Liver (tissue), 9 donors: ENCODE results near the gene CYCS. TPM values are rescaled to one million over a fixed set of nuclear protein-coding genes. Genes with fewer than 3 reads are reported as not detected.

Source experiments
- DNase-seq: peaks from one replicate; pipeline ENCODE4 v3.0.0-alpha.2; 2017; ENCODE audit warnings: low spot score
- H3K27ac ChIP-seq, 2 donors: one replicate each; pipeline ENCODE4 v1.7.0; 2013; ENCODE audit warnings: inconsistent platforms in 2 of 2, low read length in 2 of 2, control low read depth in 1 of 2, low read depth in 1 of 2, mild to moderate bottlenecking in 1 of 2
- H3K27me3 ChIP-seq, 4 donors: one replicate each; pipeline versions ENCODE4 v1.6.1 to v1.7.0; 2013; ENCODE audit warnings: low read length in 3 of 4, inconsistent platforms in 1 of 4, mild to moderate bottlenecking in 1 of 4, moderate library complexity in 1 of 4; ENCODE audit not compliant: control insufficient read depth in 4 of 4, insufficient read depth in 4 of 4
- H3K36me3 ChIP-seq, 4 donors: one replicate each; pipeline versions ENCODE4 v1.6.1 to v1.7.0; 2013; ENCODE audit warnings: low read length in 3 of 4, mild to moderate bottlenecking in 3 of 4, low read depth in 1 of 4, moderate library complexity in 1 of 4; ENCODE audit not compliant: control insufficient read depth in 4 of 4, insufficient read depth in 3 of 4
- H3K4me1 ChIP-seq, 4 donors: one replicate each; pipeline versions ENCODE4 v1.6.1 to v1.7.0; 2013; ENCODE audit warnings: low read length in 3 of 4, mild to moderate bottlenecking in 3 of 4, moderate library complexity in 1 of 4; ENCODE audit not compliant: control insufficient read depth in 4 of 4, insufficient read depth in 4 of 4
- H3K4me3 ChIP-seq, 3 donors: one replicate each; pipeline versions ENCODE4 v1.6.1 to v1.7.0; 2013; ENCODE audit warnings: low read length in 3 of 3, control low read depth in 1 of 3, low read depth in 1 of 3, mild to moderate bottlenecking in 1 of 3
- H3K9ac ChIP-seq, 2 donors: one replicate each; pipeline ENCODE4 v1.7.0; 2013; ENCODE audit warnings: low read length in 2 of 2, mild to moderate bottlenecking in 2 of 2, moderate library complexity in 2 of 2, control low read depth in 1 of 2, low read depth in 1 of 2
- H3K9me3 ChIP-seq, 4 donors: one replicate each; pipeline versions ENCODE4 v1.6.1 to v1.7.0; 2013; ENCODE audit warnings: low read length in 3 of 4; ENCODE audit not compliant: control insufficient read depth in 4 of 4
- ATF3 ChIP-seq: IDR thresholded peaks from 2 replicates; pipeline ENCODE4 v1.6.1; 2016; ENCODE audit warnings: antibody characterized with exemption
- FOXA1 ChIP-seq: IDR thresholded peaks from 2 replicates; pipeline ENCODE4 v1.6.1; 2016; ENCODE audit warnings: antibody characterized with exemption
- FOXA2 ChIP-seq: IDR thresholded peaks from 2 replicates; pipeline ENCODE4 v1.6.1; 2016; ENCODE audit warnings: antibody characterized with exemption
- GABPA ChIP-seq, 2 donors: IDR thresholded peaks in 1 of 2; conservative IDR thresholded peaks in 1 of 2; 2 replicates each; pipeline ENCODE4 v1.6.1; 2016; ENCODE audit warnings: antibody characterized with exemption in 2 of 2, mild to moderate bottlenecking in 1 of 2, moderate library complexity in 1 of 2
- HNF4A ChIP-seq, 2 donors: conservative IDR thresholded peaks; 2 replicates each; pipeline ENCODE4 v1.6.1; 2016; ENCODE audit warnings: antibody characterized with exemption in 2 of 2, mild to moderate bottlenecking in 2 of 2
- HNF4G ChIP-seq: IDR thresholded peaks from 2 replicates; pipeline ENCODE4 v1.6.1; 2016; ENCODE audit warnings: antibody characterized with exemption
- JUND ChIP-seq, 2 donors: IDR thresholded peaks; 2 replicates each; pipeline ENCODE4 v1.6.1; 2016; ENCODE audit warnings: antibody characterized with exemption in 2 of 2
- MAX ChIP-seq: IDR thresholded peaks from 2 replicates; pipeline ENCODE4 v1.6.1; 2016; ENCODE audit warnings: antibody characterized with exemption
- NR2F2 ChIP-seq: IDR thresholded peaks from 2 replicates; pipeline ENCODE4 v1.6.1; 2016; ENCODE audit warnings: antibody characterized with exemption
- RAD21 ChIP-seq, 2 donors: IDR thresholded peaks; 2 replicates each; pipeline ENCODE4 v1.6.1; 2016; ENCODE audit warnings: antibody characterized with exemption in 2 of 2, mild to moderate bottlenecking in 2 of 2
- REST ChIP-seq: IDR thresholded peaks from 2 replicates; pipeline ENCODE4 v1.6.1; 2016; ENCODE audit warnings: antibody characterized with exemption, mild to moderate bottlenecking
- SP1 ChIP-seq: IDR thresholded peaks from 2 replicates; pipeline ENCODE4 v1.6.1; 2018; ENCODE audit warnings: antibody characterized with exemption, mild to moderate bottlenecking
- TAF1 ChIP-seq: conservative IDR thresholded peaks from 2 replicates; pipeline ENCODE4 v1.6.1; 2016; ENCODE audit warnings: antibody characterized with exemption, mild to moderate bottlenecking
- YY1 ChIP-seq: IDR thresholded peaks from 2 replicates; pipeline ENCODE4 v1.6.1; 2016; ENCODE audit warnings: antibody characterized with exemption, mild to moderate bottlenecking
- ZBTB33 ChIP-seq: IDR thresholded peaks from 2 replicates; pipeline ENCODE4 v1.6.1; 2016; ENCODE audit warnings: antibody characterized with exemption
- WGBS: extraction: QIAGEN DNeasy Blood & Tissue Kit; methylation state at CpG from one replicate; pipeline ENCODE4 v1.1.7; 2013; 5-methylcytosine and 5-hydroxymethylcytosine counted together
- polyA plus RNA-seq, 2 donors: library from polyadenylated mRNA; stranded (reverse) in 1 of 2; unstranded in 1 of 2; fragments of 200-250 nt in 1 of 2; fragments of >200 nt in 1 of 2; fragmentation: Nextera tagmentation in 1 of 2; extraction: Ambion mirVana in 1 of 2; gene quantifications; one replicate each; pipeline versions ENCODE4 v1.2.1 to v1.2.3, GENCODE V29; 2013 to 2015
- total RNA-seq, 2 donors: library from RNA; depleted of rRNA; stranded (reverse); fragments of >200 nt; gene quantifications; one replicate each; pipeline ENCODE4 v1.2.3, GENCODE V29; 2014
- donor health status: healthy.
- donor health status: healthy.
- donor health status: healthy.
- donor health status: healthy.
- donor health status: healthy.

The CYCS gene
- total and polyA plus RNA-seq, 4 donors: 23.1 to 74.3 (median 42.4) TPM

DNA sequence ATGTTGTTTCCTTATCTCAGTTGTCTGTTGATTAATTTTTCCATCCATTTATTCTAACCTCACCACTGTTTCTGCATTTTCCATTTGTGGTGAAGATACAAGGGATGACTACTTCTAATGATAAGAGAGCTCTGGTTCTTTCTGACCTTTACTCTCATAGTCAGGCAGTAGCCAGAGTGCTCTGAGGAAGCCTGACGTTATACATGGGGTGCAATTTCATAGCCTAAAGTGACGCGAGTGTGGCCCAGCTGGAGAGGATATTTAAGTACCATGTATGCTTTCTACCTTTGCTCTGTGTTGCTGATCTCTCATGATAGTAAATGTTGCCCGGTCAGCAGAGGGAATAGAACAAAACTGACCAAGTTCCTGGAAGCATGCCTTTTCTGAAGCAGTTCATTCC, 33.9 kb upstream of the CYCS start (continued):
- TF ChIP-seq SP1 (no peak), ZBTB33 (no peak)

- H3K36me3 ChIP-seq: peaks cover 0 to 7% (median 0%) of the 10 kb centered on the region in 4 donors
- DNase-seq: no peak
- H3K4me3 ChIP-seq: no peak overlapping the region
- H3K27ac ChIP-seq: no peak overlapping the region
- TF ChIP-seq HNF4G (no peak), TAF1 (no peak), JUND (IDR thresholded peaks at IDR 0.05) (no peak), REST (no peak), RAD21 (IDR thresholded peaks at IDR 0.05) (no peak), ATF3 (no peak), HNF4A (conservative IDR thresholded peaks at IDR 0.05) (no peak)
- no peaks in the 10 kb centered on the region for H3K9me3 ChIP-seq
- no peaks in the 10 kb centered on the region for H3K4me1 ChIP-seq
- WGBS: 96% methylated on average over 2 of the region's 2 CpGs
- H3K9ac ChIP-seq: no peak overlapping the region
- no peaks in the 10 kb centered on the region for H3K27me3 ChIP-seq
These were observed 26.7 kb upstream of the CYCS start for GRCh38 chr7:25151773-25152172.

DNA sequence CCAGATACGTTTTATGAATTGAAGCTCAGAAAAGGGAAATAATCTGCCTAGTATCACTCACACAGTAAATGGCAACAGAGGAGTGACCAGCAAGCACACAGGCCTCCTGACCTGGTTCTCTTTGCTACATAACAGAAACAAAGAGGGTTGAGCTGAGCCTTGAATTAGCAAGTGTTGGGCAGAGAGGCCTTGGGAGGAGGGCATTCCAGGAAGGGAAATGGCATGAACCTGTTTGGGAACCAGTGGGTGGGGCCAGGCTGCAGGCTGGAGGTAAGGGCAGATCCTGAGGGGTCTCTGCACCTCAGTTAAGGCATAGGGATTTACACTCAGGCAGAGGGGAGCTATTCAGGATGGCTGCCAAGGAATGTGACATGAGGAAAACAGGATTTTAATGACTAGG, 24.8 kb upstream of the CYCS start:
- Histone ChIP-seq H3K9ac (no peak overlapping the region), H3K9me3 (no peaks in the 10 kb centered on the region), H3K4me3 (no peak overlapping the region), H3K36me3 (peaks cover 0 to 7% (median 0%) of the 10 kb centered on the region in 4 donors), H3K27me3 (no peaks in the 10 kb centered on the region), H3K4me1 (no peaks in the 10 kb centered on the region), H3K27ac (no peak overlapping the region)
- TF ChIP-seq NR2F2 (no peak), FOXA1 (no peak), REST (no peak), HNF4A (conservative IDR thresholded peaks at IDR 0.05) (no peak), MAX (no peak), ZBTB33 (no peak), ATF3 (no peak), YY1 (no peak), HNF4G (no peak), FOXA2 (no peak), GABPA (IDR thresholded peaks at IDR 0.05 in 1 of 2, conservative IDR thresholded peaks at IDR 0.05 in 1 of 2) (no peak), RAD21 (IDR thresholded peaks at IDR 0.05) (no peak)
- 95% methylated on average over 1 of the region's 1 CpG for WGBS
- DNase-seq: no peak
